ENCODE data around the gene CALML3. TPM values are rescaled to one million over a fixed set of nuclear protein-coding genes. Genes with fewer than 3 reads are reported as not detected.

Gene CALML3
- total and polyA plus RNA-seq, 10 donors: 0.10 TPM; not detected in 9

- intact Hi-C loops (cut with DNase I; ENCODE audit: low total_unique reads): no loop called here
- H3K9me3 ChIP-seq: no peaks in the 10 kb centered on the region
- 79 to 94% (median 87%) methylated on average over 10 of the region's 10 CpGs for WGBS, 5 donors
- H3K27me3 ChIP-seq (replicated peaks in 1 of 7): no peaks in the 10 kb centered on the region
- peak; percentile 4 for DNase-seq
- no peak overlapping the region for H3K4me3 ChIP-seq
- TF ChIP-seq POLR2A (IDR thresholded peaks at IDR 0.05): no peak
- TF ChIP-seq, protein P1, sequence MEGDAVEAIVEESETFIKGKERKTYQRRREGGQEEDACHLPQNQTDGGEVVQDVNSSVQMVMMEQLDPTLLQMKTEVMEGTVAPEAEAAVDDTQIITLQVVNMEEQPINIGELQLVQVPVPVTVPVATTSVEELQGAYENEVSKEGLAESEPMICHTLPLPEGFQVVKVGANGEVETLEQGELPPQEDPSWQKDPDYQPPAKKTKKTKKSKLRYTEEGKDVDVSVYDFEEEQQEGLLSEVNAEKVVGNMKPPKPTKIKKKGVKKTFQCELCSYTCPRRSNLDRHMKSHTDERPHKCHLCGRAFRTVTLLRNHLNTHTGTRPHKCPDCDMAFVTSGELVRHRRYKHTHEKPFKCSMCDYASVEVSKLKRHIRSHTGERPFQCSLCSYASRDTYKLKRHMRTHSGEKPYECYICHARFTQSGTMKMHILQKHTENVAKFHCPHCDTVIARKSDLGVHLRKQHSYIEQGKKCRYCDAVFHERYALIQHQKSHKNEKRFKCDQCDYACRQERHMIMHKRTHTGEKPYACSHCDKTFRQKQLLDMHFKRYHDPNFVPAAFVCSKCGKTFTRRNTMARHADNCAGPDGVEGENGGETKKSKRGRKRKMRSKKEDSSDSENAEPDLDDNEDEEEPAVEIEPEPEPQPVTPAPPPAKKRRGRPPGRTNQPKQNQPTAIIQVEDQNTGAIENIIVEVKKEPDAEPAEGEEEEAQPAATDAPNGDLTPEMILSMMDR (IDR thresholded peaks at IDR 0.05 in 8 of 11, conservative IDR thresholded peaks at IDR 0.05 in 3 of 11): no peak
- TF ChIP-seq POLR2AphosphoS5 (IDR thresholded peaks at IDR 0.05): no peak
- no peaks in the 10 kb centered on the region for H3K36me3 ChIP-seq
- H3K4me1 ChIP-seq: no peaks in the 10 kb centered on the region
- H3K27ac ChIP-seq: no peak overlapping the region
These were observed 48.7 kb downstream of the CALML3 start for GRCh38 chr10:5573319-5573950.

- no peaks in the 10 kb centered on the region for H3K36me3 ChIP-seq
- 76 to 82% (median 77%) methylated on average over 18 to 20 of the region's 20 CpGs for WGBS, 5 donors
- H3K4me3 ChIP-seq: no peak overlapping the region
- no peaks in the 10 kb centered on the region for H3K4me1 ChIP-seq
- TF ChIP-seq, protein P1 (IDR thresholded peaks at IDR 0.05 in 8 of 11, conservative IDR thresholded peaks at IDR 0.05 in 3 of 11): no peak
- TF ChIP-seq POLR2AphosphoS5 (IDR thresholded peaks at IDR 0.05): no peak
- no peak for TF ChIP-seq POLR2A (IDR thresholded peaks at IDR 0.05)
- no peaks in the 10 kb centered on the region for H3K27me3 ChIP-seq (replicated peaks in 1 of 7)
- peak; percentile 65 for DNase-seq
- H3K27ac ChIP-seq: no peak overlapping the region
- H3K9me3 ChIP-seq: no peaks in the 10 kb centered on the region
- intact Hi-C loops (cut with DNase I; ENCODE audit: low total_unique reads): no loop called here
These were observed 49.3 kb downstream of the CALML3 start for GRCh38 chr10:5573968-5574641.

DNA sequence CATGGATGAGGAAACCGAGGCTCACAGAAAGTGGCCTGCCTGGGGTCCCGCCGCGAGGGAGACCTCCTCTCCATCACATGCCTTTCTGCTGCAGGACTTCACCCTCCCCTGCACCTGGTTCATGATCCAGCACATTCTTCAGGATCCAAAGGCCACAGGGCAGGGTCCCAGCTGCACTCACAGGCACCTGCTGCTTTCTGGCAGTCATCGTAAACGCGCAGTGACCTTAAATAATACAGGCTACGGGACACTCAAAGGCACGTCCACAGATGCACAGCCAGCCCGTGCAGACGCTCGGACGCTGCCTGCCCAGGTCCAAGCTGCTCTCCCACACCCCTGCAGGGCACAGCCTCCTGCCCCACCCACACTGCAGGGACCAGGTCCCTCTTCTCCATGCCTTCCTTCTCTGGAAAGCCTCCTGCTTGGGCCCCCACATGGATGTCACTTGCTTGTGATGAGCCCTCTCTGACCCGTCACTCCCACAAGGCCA lies 49.9 kb downstream of the CALML3 start:
- intact Hi-C loops (cut with DNase I; ENCODE audit: low total_unique reads): no loop called here
- H3K4me1 ChIP-seq: no peaks in the 10 kb centered on the region
- no peaks in the 10 kb centered on the region for H3K9me3 ChIP-seq
- no peak for TF ChIP-seq POLR2A (IDR thresholded peaks at IDR 0.05)
- TF ChIP-seq, protein P1 (IDR thresholded peaks at IDR 0.05 in 8 of 11, conservative IDR thresholded peaks at IDR 0.05 in 3 of 11): no peak
- TF ChIP-seq POLR2AphosphoS5 (IDR thresholded peaks at IDR 0.05): no peak
- no peaks in the 10 kb centered on the region for H3K27me3 ChIP-seq (replicated peaks in 1 of 7)
- no peaks in the 10 kb centered on the region for H3K36me3 ChIP-seq
- no peak overlapping the region for H3K27ac ChIP-seq
- no peak overlapping the region for H3K4me3 ChIP-seq
- 85 to 94% (median 93%) methylated on average over 11 to 14 of the region's 14 CpGs for WGBS, 5 donors
- peak; percentile 60 for DNase-seq

- no peaks in the 10 kb centered on the region for H3K27me3 ChIP-seq (replicated peaks in 1 of 7)
- H3K4me3 ChIP-seq: no peak overlapping the region
- DNase-seq: peak; percentile 57
- intact Hi-C loops (cut with DNase I; ENCODE audit: low total_unique reads): no loop called here
- H3K27ac ChIP-seq: no peak overlapping the region
- H3K36me3 ChIP-seq: no peaks in the 10 kb centered on the region
- 72 to 81% (median 79%) methylated on average over 9 of the region's 9 CpGs for WGBS, 5 donors
- H3K9me3 ChIP-seq: no peaks in the 10 kb centered on the region
- TF ChIP-seq POLR2A (IDR thresholded peaks at IDR 0.05) (no peak), POLR2AphosphoS5 (IDR thresholded peaks at IDR 0.05) (no peak)
- TF ChIP-seq, protein P1 (IDR thresholded peaks at IDR 0.05 in 8 of 11, conservative IDR thresholded peaks at IDR 0.05 in 3 of 11): no peak
- no peaks in the 10 kb centered on the region for H3K4me1 ChIP-seq
These were observed 50.4 kb downstream of the CALML3 start for GRCh38 chr10:5575144-5575481.

Data from spleen (tissue), 11 donors.